IPS-18c (cell line): ENCODE data around the gene PLPPR3.

Experiments used
- H3K4me3 ChIP-seq: 2 replicates; pipeline ENCODE4 v1.7.0; 2013; ENCODE audit warnings: low read depth, mild to moderate bottlenecking, low read length, moderate library complexity; ENCODE audit not compliant: insufficient read depth
- H3K9me3 ChIP-seq: one replicate; pipeline ENCODE4 v1.6.1; 2013; ENCODE audit warnings: mild to moderate bottlenecking, low read length, moderate library complexity; ENCODE audit not compliant: control insufficient read depth, insufficient read depth

Gene PLPPR3, protein sequence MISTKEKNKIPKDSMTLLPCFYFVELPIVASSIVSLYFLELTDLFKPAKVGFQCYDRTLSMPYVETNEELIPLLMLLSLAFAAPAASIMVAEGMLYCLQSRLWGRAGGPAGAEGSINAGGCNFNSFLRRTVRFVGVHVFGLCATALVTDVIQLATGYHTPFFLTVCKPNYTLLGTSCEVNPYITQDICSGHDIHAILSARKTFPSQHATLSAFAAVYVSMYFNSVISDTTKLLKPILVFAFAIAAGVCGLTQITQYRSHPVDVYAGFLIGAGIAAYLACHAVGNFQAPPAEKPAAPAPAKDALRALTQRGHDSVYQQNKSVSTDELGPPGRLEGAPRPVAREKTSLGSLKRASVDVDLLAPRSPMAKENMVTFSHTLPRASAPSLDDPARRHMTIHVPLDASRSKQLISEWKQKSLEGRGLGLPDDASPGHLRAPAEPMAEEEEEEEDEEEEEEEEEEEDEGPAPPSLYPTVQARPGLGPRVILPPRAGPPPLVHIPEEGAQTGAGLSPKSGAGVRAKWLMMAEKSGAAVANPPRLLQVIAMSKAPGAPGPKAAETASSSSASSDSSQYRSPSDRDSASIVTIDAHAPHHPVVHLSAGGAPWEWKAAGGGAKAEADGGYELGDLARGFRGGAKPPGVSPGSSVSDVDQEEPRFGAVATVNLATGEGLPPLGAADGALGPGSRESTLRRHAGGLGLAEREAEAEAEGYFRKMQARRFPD

DNA sequence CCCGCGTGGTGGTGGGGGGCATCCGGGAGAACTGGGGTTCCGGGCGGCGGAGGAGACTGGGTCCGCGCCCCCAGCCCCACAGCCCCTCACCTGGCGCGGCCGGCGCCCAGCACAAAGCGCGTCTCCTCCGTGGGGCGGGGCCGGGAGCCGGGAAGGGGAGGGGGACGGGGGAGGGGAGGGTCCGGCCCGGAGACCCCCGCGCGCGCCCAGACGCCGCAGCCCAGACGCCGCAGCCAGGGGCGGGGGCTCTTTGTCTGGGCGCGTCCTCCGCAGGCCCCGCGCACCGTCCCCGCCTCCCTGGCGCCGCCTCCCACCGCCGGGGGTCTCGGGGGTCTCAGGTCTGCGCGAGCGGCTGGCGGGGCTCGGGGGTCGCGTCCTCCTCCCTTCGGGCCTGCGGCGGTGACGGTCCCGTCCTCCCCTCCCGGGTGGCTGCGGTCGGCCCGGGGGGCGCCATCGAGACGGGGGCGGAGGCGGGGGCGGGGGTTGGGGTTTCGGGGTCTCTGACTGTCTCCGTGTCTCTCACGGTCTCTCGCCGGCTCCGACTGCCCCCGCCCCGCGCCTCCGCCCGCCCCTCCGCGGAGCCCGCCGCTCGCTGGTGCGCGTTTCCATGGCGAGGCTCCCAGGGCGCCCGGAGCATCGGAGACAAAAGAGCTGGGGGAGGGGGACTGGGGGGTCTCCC lies at the start of gene PLPPR3:
Gene PLPPR3 (minus strand): TSS at position 131 of the 679 bp plus-strand sequence. CDS start 396 bp downstream, outside the sequence.
- Histone ChIP-seq H3K4me3 (peak within 1 kb of the TSS; percentile 57), H3K9me3 (no peaks in the 10 kb centered on the region)

DNA sequence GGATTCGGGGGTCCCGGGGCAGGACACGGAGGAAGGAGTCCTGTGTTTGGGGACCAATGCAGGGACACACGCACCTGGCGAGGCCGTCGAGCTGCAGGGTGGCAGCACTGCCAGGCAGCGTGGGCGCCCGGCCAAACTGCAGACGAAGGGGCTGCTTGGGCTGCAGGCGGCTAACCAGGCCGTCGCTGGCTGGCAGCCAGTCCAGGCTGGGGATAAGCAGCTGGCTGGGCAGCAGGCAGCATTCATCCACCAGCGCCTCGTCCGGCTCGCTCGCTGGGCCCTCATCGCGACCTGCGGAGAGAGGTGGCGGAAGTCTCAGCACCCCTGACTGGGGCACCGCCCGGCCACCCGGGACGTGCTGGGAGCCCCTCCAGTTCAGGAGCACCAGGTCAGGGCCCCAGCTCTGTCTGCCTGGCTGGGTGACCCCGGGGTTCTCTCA lies 49.2 kb upstream of the PLPPR3 start:
- Histone ChIP-seq H3K4me3 (no peak overlapping the region), H3K9me3 (no peaks in the 10 kb centered on the region)

DNA sequence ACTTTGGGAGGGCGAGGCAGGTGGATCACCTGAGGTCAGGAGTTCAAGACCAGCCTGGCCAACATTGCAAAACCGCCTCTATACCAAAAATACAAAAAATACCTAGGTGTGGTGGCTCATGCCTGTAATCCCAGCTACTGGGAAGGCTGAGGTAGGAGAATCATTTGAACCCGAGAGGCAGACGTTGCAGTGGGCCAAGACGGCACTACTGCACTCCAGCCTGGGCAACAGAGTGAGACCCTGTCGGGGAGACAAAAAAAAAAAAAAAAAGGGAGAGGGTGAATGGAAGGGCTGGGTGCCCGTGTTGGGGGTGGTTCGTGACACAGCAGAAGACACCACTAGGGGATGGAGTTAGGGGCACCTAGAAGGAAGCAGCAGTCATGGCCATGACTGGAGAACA lies 48.6 kb upstream of the PLPPR3 start:
- no peaks in the 10 kb centered on the region for H3K9me3 ChIP-seq
- no peak overlapping the region for H3K4me3 ChIP-seq

DNA sequence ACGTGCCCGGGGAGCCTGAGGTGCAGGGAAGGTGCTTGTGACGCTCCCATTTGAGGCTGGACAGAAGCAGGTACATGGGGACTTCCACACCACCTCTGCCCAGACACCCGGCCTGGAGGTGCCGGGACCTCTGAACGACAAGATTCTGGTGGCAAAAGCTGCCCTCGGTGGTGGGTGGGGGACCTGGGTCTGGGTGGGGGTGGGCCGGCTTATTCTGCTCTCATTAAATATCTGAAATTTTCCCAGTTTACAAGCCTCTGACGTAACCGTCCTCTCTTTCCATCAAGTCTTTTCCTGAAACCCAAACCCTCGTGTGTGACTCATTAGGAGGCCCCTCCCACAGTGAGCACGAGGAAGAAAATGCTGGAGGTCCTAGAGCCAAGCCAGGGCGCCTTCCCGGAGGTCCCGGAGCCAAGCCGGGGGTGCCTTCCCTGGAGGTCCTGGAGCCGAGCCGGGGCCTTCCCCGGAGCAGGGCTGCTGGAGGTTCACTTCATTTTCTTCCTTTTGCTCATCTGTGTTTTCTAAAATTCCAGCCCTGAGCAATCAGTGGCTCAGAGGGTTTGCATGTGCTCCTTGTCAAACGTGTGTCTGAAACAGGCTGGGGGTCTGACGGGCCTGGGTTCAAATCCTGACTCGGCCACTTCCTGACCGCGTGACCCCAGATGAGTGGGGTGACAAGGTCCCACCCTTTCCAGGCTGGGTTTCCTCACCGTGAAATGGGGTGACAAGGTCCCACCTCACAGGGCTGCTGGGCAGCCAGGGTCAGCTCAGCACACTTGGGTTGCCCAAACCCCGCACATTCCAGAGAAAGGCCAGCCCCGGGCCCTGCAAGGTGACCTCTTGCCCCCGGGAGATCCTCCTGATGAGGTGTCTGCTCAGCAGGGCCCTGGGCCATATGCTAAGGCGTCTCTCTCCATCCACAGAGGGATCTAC lies 47.8 kb upstream of the PLPPR3 start:
- Histone ChIP-seq H3K4me3 (no peak overlapping the region), H3K9me3 (no peaks in the 10 kb centered on the region)

DNA sequence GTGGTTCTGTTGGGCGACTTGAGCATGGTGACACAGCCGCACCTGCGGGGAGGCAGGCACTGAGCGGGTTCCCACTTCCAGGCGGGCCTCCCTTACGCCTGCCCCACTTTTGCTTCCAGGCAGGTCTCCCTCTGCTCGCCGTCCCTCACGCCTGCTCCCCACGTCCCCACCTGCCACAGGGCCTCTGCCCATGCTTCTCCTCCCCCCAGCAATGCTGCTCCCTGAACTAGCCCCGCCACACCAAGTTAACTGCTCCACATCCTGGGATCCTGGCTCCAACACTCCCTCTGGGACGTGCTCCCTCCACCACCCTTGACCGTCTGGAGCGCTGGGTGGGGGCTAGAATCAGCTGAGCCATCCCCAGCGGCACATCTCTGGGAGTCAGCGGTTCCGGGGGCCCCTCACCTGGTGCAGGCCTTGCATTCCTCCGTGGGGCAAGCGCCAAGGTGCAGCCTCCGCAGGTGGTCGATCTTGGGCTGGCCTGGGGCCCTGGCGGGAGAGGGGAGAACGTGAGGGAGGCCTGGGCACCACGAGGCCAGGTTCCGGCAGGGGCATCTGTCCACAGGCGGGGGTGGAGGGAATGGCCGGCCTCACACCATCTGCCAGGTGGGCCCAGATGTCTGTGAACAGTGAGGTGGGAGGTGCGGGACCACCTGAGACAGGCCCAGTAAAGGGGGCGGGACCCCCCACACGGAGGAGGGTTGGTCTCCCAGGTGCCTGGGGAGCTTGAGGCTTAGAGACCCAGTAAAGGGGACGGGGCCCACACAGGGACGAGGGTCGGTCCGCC lies 46.9 kb upstream of the PLPPR3 start:
- Histone ChIP-seq H3K4me3 (no peak overlapping the region), H3K9me3 (no peaks in the 10 kb centered on the region)

DNA sequence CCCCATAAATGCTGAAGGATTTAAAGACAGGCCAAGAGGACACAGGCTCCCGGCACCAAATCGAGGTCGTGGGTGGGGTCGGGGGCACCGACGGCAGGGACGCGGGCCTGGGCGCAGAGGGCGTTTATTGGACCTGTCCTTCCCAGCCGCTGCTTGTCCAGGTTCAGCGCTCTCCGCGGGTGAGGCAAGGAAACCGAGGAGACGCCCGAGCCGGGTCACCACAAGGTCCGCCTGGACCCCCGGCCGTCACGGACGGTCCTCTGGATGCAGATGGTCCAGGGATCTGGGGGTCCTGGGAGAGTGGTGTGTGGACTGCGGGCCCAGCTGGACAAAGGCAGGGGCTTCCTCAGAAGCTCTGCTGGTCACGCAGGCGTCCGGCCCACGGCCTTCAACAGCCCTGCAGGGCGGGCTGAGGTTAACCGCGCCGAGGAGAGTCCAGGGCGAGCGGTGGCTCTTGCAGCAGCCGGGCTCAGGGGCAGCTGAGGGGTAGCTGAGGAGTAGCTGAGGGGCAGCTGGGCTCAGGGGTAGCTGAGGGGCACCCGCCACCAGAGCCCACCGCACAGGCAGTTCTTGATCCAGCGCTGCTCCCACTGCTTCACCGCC lies 46.2 kb upstream of the PLPPR3 start:
- Histone ChIP-seq H3K9me3 (no peaks in the 10 kb centered on the region), H3K4me3 (no peak overlapping the region)

DNA sequence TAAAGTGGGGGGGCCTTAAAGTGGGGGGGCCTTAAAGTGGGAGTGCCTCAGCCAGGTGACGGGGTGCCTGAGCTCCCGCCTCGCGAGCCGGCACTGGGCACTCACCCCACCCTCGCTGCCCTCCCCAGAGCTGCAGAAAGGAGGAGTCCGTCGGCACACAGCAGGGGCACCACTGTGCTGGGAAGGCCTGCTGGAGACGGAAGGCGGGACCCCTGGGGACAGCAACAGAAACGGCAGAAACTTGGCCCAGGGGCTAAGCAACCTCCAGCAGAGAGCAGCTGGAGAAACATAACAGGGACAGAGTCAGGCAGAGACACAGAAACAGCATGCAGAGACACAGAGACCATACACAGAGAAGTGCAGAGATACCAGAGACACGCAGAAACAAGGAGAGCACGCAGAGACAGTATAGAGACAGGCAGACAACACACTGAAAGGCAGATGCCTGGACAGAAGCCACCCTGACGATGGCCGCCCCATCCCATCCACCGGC lies 45.6 kb upstream of the PLPPR3 start:
- Histone ChIP-seq H3K4me3 (no peak overlapping the region), H3K9me3 (no peaks in the 10 kb centered on the region)

DNA sequence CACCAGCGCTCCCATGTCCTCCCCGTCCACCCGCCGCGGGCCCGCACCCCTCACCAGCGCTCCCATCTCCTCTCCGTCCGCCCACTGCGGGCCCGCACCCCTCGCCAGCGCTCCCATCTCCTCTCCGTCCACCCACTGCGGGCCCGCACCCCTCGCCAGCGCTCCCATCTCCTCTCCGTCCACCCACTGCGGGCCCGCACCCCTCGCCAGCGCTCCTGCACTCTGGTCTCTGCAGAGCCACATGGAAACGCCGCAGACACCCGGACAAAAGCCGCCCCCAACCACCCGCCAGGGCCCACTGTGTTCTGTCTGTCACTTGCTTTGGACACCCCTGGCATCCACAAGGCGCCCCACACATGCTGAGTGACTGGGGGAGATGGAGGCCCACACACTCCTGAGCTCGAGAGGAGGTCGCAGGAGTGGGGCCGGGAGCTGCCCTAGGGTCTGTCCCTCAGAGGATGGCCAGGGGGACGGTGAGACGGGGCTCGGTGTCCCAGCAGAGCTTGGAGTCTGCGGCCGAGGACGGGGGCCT lies 45.1 kb upstream of the PLPPR3 start:
- Histone ChIP-seq H3K9me3 (no peaks in the 10 kb centered on the region), H3K4me3 (no peak overlapping the region)

DNA sequence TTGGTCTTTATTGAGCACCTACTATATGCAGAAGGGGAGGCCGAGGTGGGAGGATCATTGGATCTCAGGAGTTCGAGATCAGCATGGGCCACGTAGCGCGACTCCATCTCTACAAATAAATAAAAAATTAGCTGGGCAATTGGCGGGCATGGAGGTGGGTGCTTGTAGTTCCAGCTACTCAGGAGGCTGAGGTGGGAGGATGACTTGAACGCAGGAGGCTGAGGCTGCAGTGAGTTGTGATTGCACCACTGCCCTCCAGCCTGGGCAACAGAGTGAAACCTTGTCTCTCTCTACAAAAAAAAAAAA lies 41.5 kb upstream of the PLPPR3 start:
- Histone ChIP-seq H3K9me3 (no peaks in the 10 kb centered on the region), H3K4me3 (peak overlapping the region; percentile 50; the same call in 1 of the 2 replicates)

DNA sequence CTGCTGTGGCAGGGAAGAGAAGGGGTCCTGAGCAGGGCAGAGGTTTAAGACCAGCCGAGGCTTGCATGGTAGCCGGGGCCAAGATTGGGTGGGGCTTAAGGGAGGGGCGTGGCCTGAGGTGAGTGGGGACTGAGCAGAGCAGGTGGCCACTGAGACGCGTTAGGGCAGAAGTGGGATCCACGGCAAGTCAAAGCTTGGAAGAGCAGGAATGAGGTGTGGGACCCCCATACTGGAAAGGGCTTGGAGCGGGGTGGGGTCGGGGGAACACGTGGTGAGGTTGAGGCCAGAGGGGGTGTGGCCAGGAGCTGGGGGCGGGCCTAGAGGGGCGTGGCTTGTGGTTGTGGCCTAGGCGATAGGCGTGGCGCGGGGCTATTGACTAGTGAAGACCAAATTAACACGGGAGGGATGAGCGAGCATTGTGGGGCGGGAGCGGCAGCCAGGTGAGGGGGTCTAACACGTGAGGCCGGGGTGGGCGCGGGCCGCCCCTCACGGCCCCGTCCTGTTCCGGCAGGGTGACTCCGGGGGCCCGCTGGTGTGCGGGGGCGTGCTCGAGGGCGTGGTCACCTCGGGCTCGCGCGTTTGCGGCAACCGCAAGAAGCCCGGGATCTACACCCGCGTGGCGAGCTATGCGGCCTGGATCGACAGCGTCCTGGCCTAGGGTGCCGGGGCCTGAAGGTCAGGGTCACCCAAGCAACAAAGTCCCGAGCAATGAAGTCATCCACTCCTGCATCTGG lies 41.0 kb upstream of the PLPPR3 start:
- Histone ChIP-seq H3K9me3 (no peaks in the 10 kb centered on the region), H3K4me3 (peak overlapping the region; percentile 50)

DNA sequence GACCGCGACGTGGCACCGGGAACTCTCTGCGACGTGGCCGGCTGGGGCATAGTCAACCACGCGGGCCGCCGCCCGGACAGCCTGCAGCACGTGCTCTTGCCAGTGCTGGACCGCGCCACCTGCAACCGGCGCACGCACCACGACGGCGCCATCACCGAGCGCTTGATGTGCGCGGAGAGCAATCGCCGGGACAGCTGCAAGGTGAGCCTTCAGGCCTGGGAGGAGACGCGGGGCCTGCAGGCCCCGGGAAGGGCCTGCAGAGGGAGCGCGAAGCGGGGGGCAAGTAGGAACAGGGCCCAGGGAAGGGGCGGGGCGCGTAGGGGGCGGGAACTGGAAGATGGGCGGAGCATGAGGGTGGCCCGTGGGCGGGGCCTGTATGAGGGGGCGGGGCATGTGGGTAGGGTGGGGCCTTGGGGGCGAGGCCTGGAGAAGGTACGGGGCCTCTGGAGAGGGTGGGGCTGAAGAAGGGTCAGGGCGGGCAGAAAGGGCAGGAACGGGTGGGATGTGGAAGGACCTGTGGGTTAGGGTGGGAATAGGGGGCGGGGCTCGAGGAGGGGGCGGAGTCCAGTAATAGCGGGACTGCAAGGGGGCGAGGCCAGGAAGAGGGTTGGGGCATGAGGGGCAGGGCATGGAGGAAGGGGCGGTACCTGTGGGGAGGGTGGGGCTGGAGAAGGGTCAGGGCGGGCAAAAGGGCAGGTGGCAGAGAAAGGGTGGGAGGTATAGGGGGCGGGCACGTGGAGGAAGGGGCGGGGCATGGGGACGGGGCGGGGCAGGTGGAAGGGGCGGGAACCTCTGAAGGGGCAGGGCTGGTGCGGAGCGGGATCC lies 40.2 kb upstream of the PLPPR3 start:
- no peak overlapping the region; the same call in 1 of the 2 replicates for H3K4me3 ChIP-seq
- H3K9me3 ChIP-seq = no peaks in the 10 kb centered on the region

DNA sequence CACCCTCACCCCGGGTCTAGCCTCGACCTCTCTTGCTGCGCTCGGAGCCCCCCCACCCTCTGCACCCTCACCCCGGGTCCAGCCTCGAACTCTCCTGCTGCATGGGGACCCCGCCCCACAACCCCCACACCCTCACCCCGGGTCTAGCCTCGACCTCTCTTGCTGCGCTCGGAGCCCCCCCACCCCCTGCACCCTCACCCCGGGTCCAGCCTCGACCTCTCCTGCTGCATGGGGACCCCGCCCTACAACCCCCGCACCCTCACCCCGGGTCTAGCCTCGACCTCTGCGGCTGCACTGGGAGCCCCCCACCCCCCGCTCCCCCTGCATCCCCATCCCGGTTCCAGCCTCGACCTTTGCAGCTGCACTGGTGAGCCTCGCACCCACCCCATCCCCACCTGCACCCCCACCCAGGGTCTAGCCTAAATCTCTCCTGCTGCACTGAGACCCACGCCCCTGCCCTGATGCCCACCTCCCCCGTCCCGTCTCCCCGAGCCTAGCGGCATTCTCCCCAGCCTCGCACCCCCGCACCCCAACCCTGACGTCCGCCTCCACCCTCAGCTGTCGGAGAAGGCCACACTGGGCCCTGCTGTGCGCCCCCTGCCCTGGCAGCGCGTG lies 39.5 kb upstream of the PLPPR3 start:
- no peaks in the 10 kb centered on the region for H3K9me3 ChIP-seq
- no peak overlapping the region; the same call in 1 of the 2 replicates for H3K4me3 ChIP-seq

DNA sequence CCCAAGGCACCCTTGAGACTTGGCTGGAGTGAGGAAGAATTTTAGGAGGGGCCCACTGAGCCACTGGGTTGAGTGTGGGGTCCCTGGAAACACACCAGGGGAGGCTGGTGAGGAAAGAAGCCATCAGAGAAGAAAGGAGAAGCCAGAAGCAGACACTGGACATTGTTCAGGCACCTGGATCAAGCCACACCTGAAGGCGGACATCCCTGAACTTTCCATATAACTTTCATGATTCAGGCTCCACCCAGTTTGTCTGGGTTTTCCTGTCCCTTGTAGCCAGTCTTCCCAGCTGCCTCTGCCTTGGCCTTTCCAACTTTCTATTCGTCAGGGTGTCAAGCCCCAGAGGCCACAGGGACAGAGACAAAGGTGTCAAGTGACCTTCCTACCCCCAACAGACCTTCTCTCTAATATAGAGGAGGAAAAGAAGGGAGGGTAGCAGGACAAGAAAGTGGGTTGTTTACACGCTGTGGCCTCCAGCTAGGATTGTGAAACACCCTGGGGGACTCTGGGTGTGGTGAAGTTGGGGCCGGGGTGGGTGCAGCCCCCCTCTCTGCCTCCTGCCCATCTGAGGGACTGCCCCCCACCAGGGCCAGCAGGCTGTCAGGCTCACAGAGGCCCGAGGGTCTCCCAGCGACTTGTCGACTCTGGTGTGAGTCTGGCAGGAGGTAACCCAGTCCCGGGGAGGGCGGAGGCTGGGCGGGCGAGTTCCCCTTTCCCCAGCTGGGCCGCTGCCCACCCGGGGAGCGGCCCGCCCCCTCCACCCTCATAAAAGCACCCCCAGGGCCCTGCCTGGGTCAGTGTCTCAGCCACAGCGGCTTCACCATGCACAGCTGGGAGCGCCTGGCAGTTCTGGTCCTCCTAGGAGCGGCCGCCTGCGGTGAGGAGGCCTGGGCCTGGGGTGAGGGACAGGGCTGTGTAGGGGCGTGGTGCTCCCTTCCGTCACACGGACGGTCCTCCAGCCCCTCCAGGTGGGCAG lies 37.4 kb upstream of the PLPPR3 start, which contains the start of gene CFD:
Gene CFD (plus strand): TSS at position 797 of the 976 bp plus-strand sequence. CDS start 26 bp downstream, at position 823.
- H3K9me3 ChIP-seq = no peaks in the 10 kb centered on the region
- peak within 1 kb of the TSS; percentile 51; the same call in 1 of the 2 replicates for H3K4me3 ChIP-seq
